Bronchial epithelial cell (primary cell): Measurements from ENCODE around the gene RNF17. TPM values are rescaled to one million over a fixed set of nuclear protein-coding genes. Genes with fewer than 3 reads are reported as not detected.

Experiments used
- DNase-seq: peaks from one replicate; pipeline ENCODE4 v3.0.0-alpha.2; 2010; ENCODE audit warnings: low read depth
- FAIRE-seq: peaks from 2 replicates; lab custom pipeline; 2011; peaks lifted over from hg19 to GRCh38; lab: Jason Lieb, UNC
- H3K27me3 ChIP-seq: 2 replicates; pipeline ENCODE4 v1.5.1; 2011; ENCODE audit warnings: low read length; ENCODE audit not compliant: control insufficient read depth, insufficient read depth
- H3K36me3 ChIP-seq: 2 replicates; pipeline ENCODE4 v1.5.1; 2011; ENCODE audit warnings: low read length; ENCODE audit not compliant: control insufficient read depth, insufficient read depth
- H3K4me3 ChIP-seq: 2 replicates; pipeline ENCODE4 v1.5.1; 2011; ENCODE audit warnings: mild to moderate bottlenecking, low read depth, low read length, control low read depth
- CTCF ChIP-seq: IDR thresholded peaks from 2 replicates; pipeline ENCODE4 v1.5.1; 2011; ENCODE audit warnings: mild to moderate bottlenecking, moderate library complexity, low read length, control low read depth, inconsistent platforms; ENCODE audit not compliant: insufficient read depth, severe bottlenecking
- total RNA-seq: library from RNA; depleted of rRNA; stranded (reverse); fragments of >200 nt; gene quantifications from 2 replicates; pipeline ENCODE4 v1.2.1, GENCODE V29; 2014

Gene RNF17
- total RNA-seq, 1 donor from 2014 or later: not detected

GRCh38 chr13:24741791-24742190 is 22.2 kb upstream of the RNF17 start:
- no peak for DNase-seq
- FAIRE-seq: no peak
- Histone ChIP-seq H3K4me3 (no peak overlapping the region), H3K36me3 (no peaks in the 10 kb centered on the region), H3K27me3 (peaks cover 2% of the 10 kb centered on the region)
- no peak for TF ChIP-seq CTCF

- FAIRE-seq (no peak), DNase-seq (peak; percentile 61)
- no peak for TF ChIP-seq CTCF
- Histone ChIP-seq H3K27me3 (peaks cover 6% of the 10 kb centered on the region), H3K36me3 (no peaks in the 10 kb centered on the region), H3K4me3 (no peak overlapping the region)
Observed at GRCh38 chr13:24742294-24742693, 21.7 kb upstream of the RNF17 start.

GRCh38 chr13:24742977-24743376 is 21.0 kb upstream of the RNF17 start:
- peaks cover 6% of the 10 kb centered on the region for H3K27me3 ChIP-seq
- no peak for FAIRE-seq
- DNase-seq: no peak
- no peak overlapping the region for H3K4me3 ChIP-seq
- no peaks in the 10 kb centered on the region for H3K36me3 ChIP-seq
- TF ChIP-seq CTCF: no peak

GRCh38 chr13:24744247-24744646 is 19.7 kb upstream of the RNF17 start:
- DNase-seq (no peak), FAIRE-seq (no peak)
- Histone ChIP-seq H3K27me3 (peaks cover 6% of the 10 kb centered on the region), H3K36me3 (no peaks in the 10 kb centered on the region), H3K4me3 (no peak overlapping the region)
- TF ChIP-seq CTCF: no peak

GRCh38 chr13:24745516-24745860 is 18.5 kb upstream of the RNF17 start:
- DNase-seq (no peak), FAIRE-seq (no peak)
- Histone ChIP-seq H3K4me3 (no peak overlapping the region), H3K27me3 (peaks cover 6% of the 10 kb centered on the region), H3K36me3 (no peaks in the 10 kb centered on the region)
- no peak for TF ChIP-seq CTCF

- H3K27me3 ChIP-seq: peaks cover 6% of the 10 kb centered on the region
- FAIRE-seq (no peak), DNase-seq (no peak)
- H3K4me3 ChIP-seq: no peak overlapping the region
- no peak for TF ChIP-seq CTCF
- no peaks in the 10 kb centered on the region for H3K36me3 ChIP-seq
Observed at GRCh38 chr13:24745861-24746617, 17.9 kb upstream of the RNF17 start.
